MM.1S (cell line): ENCODE data around the gene LTB4R.

Experiments used
- DNase-seq: peaks from one replicate; pipeline ENCODE4 v3.0.0-alpha.2; 2015
- H2AFZ ChIP-seq: fragments of 300-600 bp; sonication (generic); 2 replicates; pipeline ENCODE4 v1.6.0; 2016; ENCODE audit warnings: antibody characterized with exemption, low read length
- H3F3A ChIP-seq: fragments of 300-600 bp; sonication (generic); 2 replicates; pipeline ENCODE4 v1.6.1; 2016; ENCODE audit warnings: mild to moderate bottlenecking, antibody characterized with exemption, low read length, moderate library complexity, mixed read lengths; ENCODE audit not compliant: insufficient read depth
- H3K27ac ChIP-seq: fragments of 300-600 bp; sonication (generic); 2 replicates; pipeline ENCODE4 v1.5.1; 2016; ENCODE audit warnings: mild to moderate bottlenecking, low read length
- H3K27me3 ChIP-seq: fragments of 300-600 bp; sonication (generic); replicated peaks from 2 replicates; pipeline ENCODE4 v1.6.0; 2016; ENCODE audit warnings: low read length; ENCODE audit not compliant: insufficient read depth
- H3K36me3 ChIP-seq: fragments of 300-600 bp; sonication (generic); replicated peaks from 2 replicates; pipeline ENCODE4 v1.6.1; 2016; ENCODE audit warnings: mild to moderate bottlenecking, low read length, mixed read lengths; ENCODE audit not compliant: insufficient read depth
- H3K4me1 ChIP-seq: fragments of 300-600 bp; sonication (generic); 2 replicates; pipeline ENCODE4 v1.6.1; 2016; ENCODE audit warnings: low read length, mixed read lengths
- H3K4me2 ChIP-seq: fragments of 300-600 bp; sonication (generic); 2 replicates; pipeline ENCODE4 v1.6.0; 2016; ENCODE audit warnings: low read depth, low read length
- H3K4me3 ChIP-seq: fragments of 300-600 bp; sonication (generic); 2 replicates; pipeline ENCODE4 v1.5.1; 2016; ENCODE audit warnings: low read length, mixed read lengths
- H3K79me2 ChIP-seq: fragments of 300-600 bp; sonication (generic); 2 replicates; pipeline ENCODE4 v1.6.1; 2016; ENCODE audit warnings: mixed run types, low read length, mixed read lengths
- H3K9ac ChIP-seq: fragments of 300-600 bp; sonication (generic); 2 replicates; pipeline ENCODE4 v1.6.1; 2016; ENCODE audit warnings: low read length, mixed read lengths
- H3K9me2 ChIP-seq: fragments of 300-600 bp; sonication (generic); replicated peaks from 2 replicates; pipeline ENCODE4 v1.6.1; 2016; ENCODE audit warnings: mild to moderate bottlenecking, low read length, mixed read lengths; ENCODE audit not compliant: insufficient read depth
- H3K9me3 ChIP-seq: fragments of 300-600 bp; sonication (generic); replicated peaks from 2 replicates; pipeline ENCODE4 v1.6.1; 2016; ENCODE audit warnings: mild to moderate bottlenecking, low read length, mixed read lengths; ENCODE audit not compliant: insufficient read depth
- H4K20me1 ChIP-seq: fragments of 300-600 bp; sonication (generic); 2 replicates; pipeline ENCODE4 v1.6.1; 2016; ENCODE audit warnings: mild to moderate bottlenecking, low read length, moderate library complexity, mixed read lengths; ENCODE audit not compliant: insufficient read depth
- EZH2 ChIP-seq: fragments of 300-600 bp; sonication (generic); optimal IDR thresholded peaks from 2 replicates; pipeline ENCODE3; 2017; ENCODE audit warnings: low read depth, mild to moderate bottlenecking, antibody characterized with exemption, low read length, mixed read lengths
- EZH2phosphoT487 ChIP-seq: fragments of 300-600 bp; sonication (generic); IDR thresholded peaks from 2 replicates; pipeline ENCODE4 v1.6.1; 2018; ENCODE audit warnings: antibody characterized with exemption, low read length
- TF ChIP-seq, protein P1 (sequence below): fragments of 300-600 bp; sonication (generic); IDR thresholded peaks from 2 replicates; pipeline ENCODE4 v1.5.1; 2016; ENCODE audit warnings: antibody characterized with exemption, low read length, mixed read lengths

LTB4R gene

DNA sequence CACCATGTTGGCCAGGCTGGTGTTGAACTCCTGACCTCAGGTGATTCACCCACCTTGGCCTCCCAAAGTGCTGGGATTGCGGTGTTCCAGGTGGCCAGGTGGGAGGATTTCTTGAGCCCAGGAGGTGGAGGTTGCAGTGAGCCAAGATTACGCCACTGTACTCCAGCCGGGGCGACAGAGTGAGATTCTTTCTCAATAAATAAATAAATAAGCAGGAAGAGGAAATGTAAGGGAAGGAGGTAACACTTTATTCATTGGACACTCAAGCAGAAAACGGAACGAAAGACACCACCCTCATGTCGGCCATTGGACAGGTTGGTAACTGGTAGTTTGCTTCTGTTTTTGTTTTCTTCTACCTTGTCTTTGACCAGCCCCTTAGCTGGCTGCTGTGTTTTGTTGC lies 43.7 kb downstream of the LTB4R start:
- Histone ChIP-seq H3K4me2 (no peak overlapping the region), H3K36me3 (no peaks in the 10 kb centered on the region), H2AFZ (no peak overlapping the region), H3K9me2 (no peaks in the 10 kb centered on the region), H3K9ac (no peak overlapping the region), H4K20me1 (no peaks in the 10 kb centered on the region), H3K4me1 (no peaks in the 10 kb centered on the region), H3K4me3 (no peak overlapping the region), H3K9me3 (no peaks in the 10 kb centered on the region), H3K79me2 (no peaks in the 10 kb centered on the region), H3K27me3 (no peaks in the 10 kb centered on the region), H3K27ac (no peak overlapping the region), H3F3A (no peaks in the 10 kb centered on the region)
- no peak for DNase-seq
- no peak for TF ChIP-seq EZH2phosphoT487
- TF ChIP-seq, protein P1, sequence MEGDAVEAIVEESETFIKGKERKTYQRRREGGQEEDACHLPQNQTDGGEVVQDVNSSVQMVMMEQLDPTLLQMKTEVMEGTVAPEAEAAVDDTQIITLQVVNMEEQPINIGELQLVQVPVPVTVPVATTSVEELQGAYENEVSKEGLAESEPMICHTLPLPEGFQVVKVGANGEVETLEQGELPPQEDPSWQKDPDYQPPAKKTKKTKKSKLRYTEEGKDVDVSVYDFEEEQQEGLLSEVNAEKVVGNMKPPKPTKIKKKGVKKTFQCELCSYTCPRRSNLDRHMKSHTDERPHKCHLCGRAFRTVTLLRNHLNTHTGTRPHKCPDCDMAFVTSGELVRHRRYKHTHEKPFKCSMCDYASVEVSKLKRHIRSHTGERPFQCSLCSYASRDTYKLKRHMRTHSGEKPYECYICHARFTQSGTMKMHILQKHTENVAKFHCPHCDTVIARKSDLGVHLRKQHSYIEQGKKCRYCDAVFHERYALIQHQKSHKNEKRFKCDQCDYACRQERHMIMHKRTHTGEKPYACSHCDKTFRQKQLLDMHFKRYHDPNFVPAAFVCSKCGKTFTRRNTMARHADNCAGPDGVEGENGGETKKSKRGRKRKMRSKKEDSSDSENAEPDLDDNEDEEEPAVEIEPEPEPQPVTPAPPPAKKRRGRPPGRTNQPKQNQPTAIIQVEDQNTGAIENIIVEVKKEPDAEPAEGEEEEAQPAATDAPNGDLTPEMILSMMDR, result no peak
- TF ChIP-seq EZH2, result no peak

DNA sequence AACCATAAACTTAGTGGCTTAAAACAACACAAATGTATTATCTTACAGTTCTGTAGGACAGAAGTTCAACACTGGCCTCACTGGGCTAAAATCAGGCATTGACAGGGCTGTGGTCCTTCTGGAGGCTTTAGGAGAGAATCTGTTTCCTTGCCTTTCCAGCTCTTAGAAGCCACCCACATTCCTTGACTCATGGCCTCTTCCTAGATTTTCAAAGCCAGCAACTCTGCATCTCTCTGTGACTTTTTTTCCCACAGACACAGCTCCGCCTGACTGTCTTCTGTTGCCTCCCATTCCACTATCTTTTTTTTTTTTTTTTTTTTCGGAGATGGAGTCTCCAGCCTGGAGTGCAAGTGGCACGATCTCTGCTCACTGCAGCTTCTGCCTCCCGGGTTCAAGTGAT lies 44.9 kb downstream of the LTB4R start:
- no peaks in the 10 kb centered on the region for H4K20me1 ChIP-seq
- no peaks in the 10 kb centered on the region for H3F3A ChIP-seq
- H3K36me3 ChIP-seq, result no peaks in the 10 kb centered on the region
- H3K4me1 ChIP-seq, result no peaks in the 10 kb centered on the region
- no peak overlapping the region for H3K27ac ChIP-seq
- no peak overlapping the region for H3K9ac ChIP-seq
- no peak for TF ChIP-seq EZH2
- no peak for TF ChIP-seq EZH2phosphoT487
- TF ChIP-seq, protein P1, result no peak
- H3K4me3 ChIP-seq, result no peak overlapping the region
- H3K79me2 ChIP-seq, result no peaks in the 10 kb centered on the region
- no peaks in the 10 kb centered on the region for H3K27me3 ChIP-seq
- no peaks in the 10 kb centered on the region for H3K9me3 ChIP-seq
- H3K4me2 ChIP-seq, result no peak overlapping the region
- no peak overlapping the region for H2AFZ ChIP-seq
- no peak for DNase-seq
- no peaks in the 10 kb centered on the region for H3K9me2 ChIP-seq

GRCh38 chr14:24360281-24360680 lies 49.0 kb downstream of the LTB4R start:
- no peak overlapping the region for H3K4me3 ChIP-seq
- no peaks in the 10 kb centered on the region for H3F3A ChIP-seq
- no peaks in the 10 kb centered on the region for H3K9me3 ChIP-seq
- DNase-seq, result no peak
- H2AFZ ChIP-seq, result no peak overlapping the region
- H3K79me2 ChIP-seq, result no peaks in the 10 kb centered on the region
- H3K36me3 ChIP-seq, result no peaks in the 10 kb centered on the region
- TF ChIP-seq EZH2phosphoT487, result no peak
- no peak for TF ChIP-seq EZH2
- TF ChIP-seq, protein P1, result no peak
- no peaks in the 10 kb centered on the region for H4K20me1 ChIP-seq
- no peaks in the 10 kb centered on the region for H3K9me2 ChIP-seq
- H3K27me3 ChIP-seq, result no peaks in the 10 kb centered on the region
- no peak overlapping the region for H3K9ac ChIP-seq
- H3K27ac ChIP-seq, result no peak overlapping the region
- H3K4me1 ChIP-seq, result no peaks in the 10 kb centered on the region
- no peak overlapping the region for H3K4me2 ChIP-seq
